ENCODE measurements around the gene HOXB8.

Gene HOXB8

DNA sequence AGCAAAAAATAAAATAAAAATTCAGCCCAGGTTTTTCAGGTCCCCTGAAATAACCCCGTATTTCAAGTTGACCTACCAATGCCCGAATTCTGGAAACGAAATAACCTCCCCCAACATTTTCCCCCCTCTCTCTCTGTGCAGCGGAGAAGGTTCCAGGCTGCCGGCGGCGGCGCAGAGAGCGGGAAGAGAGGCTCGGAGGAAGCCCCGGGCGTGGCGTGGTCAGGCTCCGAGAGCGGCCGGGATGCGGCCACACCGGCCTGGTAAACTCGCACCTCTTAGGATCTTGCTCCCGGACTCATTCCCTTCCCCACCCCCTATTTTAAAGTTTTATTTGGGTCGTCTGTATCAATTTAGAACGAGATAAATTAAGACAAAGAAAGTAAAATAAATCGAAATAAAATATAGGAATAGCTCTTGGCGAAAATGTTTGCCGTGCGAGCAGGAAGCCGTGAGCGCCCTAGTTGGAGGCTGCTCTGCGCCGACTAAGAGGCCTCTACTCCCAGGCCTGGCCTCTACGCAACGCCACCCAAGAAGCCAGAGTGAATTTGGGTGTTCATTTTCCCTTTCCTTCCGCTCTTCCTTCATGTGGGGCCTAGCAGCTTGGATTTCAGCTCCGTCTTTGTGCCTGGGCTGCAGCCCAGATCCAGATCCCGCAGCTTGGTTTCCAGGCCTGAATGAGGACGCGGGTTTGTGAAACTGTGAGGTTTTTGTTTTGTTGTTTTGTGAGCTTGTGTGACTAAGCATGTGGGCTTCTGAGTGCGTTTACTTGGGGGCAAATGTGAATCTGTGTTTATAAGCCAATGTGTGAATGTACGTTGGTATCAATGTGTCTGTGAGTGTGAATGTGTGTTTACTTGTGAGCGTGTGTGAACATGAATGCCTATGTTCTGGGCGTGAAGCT lies 8.9 kb downstream of the HOXB8 start:
- TF ChIP-seq, protein P1, sequence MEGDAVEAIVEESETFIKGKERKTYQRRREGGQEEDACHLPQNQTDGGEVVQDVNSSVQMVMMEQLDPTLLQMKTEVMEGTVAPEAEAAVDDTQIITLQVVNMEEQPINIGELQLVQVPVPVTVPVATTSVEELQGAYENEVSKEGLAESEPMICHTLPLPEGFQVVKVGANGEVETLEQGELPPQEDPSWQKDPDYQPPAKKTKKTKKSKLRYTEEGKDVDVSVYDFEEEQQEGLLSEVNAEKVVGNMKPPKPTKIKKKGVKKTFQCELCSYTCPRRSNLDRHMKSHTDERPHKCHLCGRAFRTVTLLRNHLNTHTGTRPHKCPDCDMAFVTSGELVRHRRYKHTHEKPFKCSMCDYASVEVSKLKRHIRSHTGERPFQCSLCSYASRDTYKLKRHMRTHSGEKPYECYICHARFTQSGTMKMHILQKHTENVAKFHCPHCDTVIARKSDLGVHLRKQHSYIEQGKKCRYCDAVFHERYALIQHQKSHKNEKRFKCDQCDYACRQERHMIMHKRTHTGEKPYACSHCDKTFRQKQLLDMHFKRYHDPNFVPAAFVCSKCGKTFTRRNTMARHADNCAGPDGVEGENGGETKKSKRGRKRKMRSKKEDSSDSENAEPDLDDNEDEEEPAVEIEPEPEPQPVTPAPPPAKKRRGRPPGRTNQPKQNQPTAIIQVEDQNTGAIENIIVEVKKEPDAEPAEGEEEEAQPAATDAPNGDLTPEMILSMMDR (IDR thresholded peaks at IDR 0.05; ENCODE audit: insufficient read depth, low read length, poor library complexity, severe bottlenecking): no peak
- DNase-seq (ENCODE audit: extremely low read depth, insufficient read length): no peak
- Histone ChIP-seq H3K36me3 (ENCODE audit: control insufficient read depth, insufficient read depth, low read length) (no peaks in the 10 kb centered on the region), H3K4me3 (replicated peaks; ENCODE audit: low read depth, low read length) (no peak overlapping the region), H3K27me3 (replicated peaks; ENCODE audit: control insufficient read depth, insufficient read depth, low read length) (no peaks in the 10 kb centered on the region; the same call in 1 of the 2 replicates)

DNA sequence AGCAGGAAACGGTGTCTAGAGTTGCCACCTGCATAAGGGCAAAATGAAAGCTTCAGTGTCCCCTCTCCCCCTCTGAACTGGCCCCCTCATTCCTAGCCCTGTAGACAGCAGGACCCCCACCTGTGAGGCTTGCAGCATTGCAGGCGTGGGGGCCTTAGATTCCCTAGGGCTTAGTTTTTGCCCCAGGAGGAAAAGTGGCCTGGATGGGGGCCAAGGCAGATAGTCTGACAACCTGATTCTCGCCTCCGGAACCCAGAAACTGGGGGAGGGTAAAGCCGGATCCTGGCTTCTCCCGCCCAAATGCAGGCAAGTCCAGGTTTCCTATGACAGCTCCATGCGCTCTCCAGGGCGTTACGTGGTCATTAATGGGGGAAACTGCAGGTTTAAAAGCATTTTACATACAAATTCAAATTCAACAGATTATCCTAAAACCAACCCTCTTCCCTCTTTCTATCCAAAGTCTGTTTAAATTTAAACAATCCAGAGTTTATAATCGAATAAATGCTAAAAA lies 9.6 kb downstream of the HOXB8 start:
- H3K4me3 ChIP-seq (replicated peaks; ENCODE audit: low read depth, low read length): no peak overlapping the region; the same call in 1 of the 2 replicates
- H3K27me3 ChIP-seq (replicated peaks; ENCODE audit: control insufficient read depth, insufficient read depth, low read length): no peaks in the 10 kb centered on the region; the same call in 1 of the 2 replicates
- TF ChIP-seq, protein P1 (IDR thresholded peaks at IDR 0.05; ENCODE audit: insufficient read depth, low read length, poor library complexity, severe bottlenecking): no peak
- H3K36me3 ChIP-seq (ENCODE audit: control insufficient read depth, insufficient read depth, low read length): no peaks in the 10 kb centered on the region
- no peak for DNase-seq (ENCODE audit: extremely low read depth, insufficient read length)

DNA sequence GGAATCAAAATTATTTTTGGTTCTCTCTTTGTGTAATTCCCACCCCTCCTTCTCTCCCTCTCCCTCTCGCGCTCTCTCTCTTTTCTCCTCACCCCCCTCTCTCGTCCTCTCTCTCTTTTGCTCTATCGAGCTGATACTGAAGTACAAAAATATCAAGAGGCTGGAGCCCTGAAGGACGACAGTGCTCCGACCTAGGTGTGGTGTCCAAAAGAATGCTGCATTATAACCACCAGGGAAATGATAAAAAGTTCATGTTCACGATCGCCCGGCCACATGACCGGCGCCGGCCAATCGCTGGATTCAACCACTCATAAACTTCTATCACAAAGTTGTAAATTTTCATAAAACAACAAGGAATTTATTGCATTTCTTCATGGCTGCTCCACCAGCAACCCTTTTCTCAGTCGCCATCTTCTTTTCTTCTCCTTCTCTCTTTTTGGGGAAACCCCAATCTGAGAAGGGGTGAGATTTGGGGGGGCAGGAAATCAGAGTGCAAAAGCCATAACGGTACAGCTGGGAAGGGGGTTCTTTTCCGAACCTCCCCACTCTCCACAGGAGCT lies 10.2 kb downstream of the HOXB8 start, which contains the start of gene HOXB6:
Gene HOXB6, minus strand, starts transcription at position 217 of the 560 bp plus-strand sequence. CDS start 6,836 bp downstream, outside the sequence.
- no peaks in the 10 kb centered on the region; the same call in 1 of the 2 replicates for H3K27me3 ChIP-seq (replicated peaks; ENCODE audit: control insufficient read depth, insufficient read depth, low read length)
- no peak for DNase-seq (ENCODE audit: extremely low read depth, insufficient read length)
- peak within 1 kb of the TSS; percentile 63 for H3K4me3 ChIP-seq (replicated peaks; ENCODE audit: low read depth, low read length)
- no peaks in the 10 kb centered on the region for H3K36me3 ChIP-seq (ENCODE audit: control insufficient read depth, insufficient read depth, low read length)
- TF ChIP-seq, protein P1 (IDR thresholded peaks at IDR 0.05; ENCODE audit: insufficient read depth, low read length, poor library complexity, severe bottlenecking): no peak

DNA sequence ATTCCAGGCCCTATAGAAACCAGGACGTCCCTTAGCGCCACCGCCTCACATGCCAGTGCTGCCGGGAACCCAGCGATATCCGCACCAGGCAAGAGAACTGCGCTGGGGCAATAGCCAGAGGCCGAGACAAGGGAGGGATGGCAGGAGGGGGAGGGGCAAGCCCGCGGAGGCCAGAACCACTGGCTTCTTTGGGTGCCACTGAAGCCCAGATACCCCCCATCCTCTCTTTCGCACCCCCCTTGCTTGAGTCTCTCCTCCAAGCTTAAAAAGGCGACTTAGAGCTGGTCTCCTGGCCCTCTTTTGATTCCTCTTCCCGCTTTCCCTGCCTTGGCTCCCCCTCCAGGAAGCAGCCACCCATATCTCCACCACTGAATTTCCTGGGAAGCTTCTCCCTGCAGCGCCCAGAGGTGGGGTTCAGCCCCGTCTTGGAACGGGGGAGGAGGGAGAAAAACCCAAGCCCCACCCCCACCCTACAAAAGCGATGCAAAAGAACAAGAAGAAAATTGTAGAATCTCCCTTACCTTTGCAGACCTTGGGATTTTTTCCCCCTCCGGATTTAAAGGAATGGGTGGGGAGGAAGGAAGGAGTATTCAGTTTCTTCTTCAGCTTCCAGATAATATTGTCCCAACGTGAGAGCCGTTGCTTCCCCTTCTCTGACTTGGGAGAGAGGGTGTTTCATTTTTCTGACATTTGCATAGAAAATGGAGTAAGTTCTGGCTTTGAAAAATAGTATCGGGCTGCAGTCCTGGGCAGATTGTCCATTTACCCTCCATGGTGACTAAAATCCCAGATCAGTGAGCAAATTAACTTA lies 10.9 kb downstream of the HOXB8 start:
- Histone ChIP-seq H3K4me3 (replicated peaks; ENCODE audit: low read depth, low read length) (peak overlapping the region; percentile 63), H3K36me3 (ENCODE audit: control insufficient read depth, insufficient read depth, low read length) (no peaks in the 10 kb centered on the region), H3K27me3 (replicated peaks; ENCODE audit: control insufficient read depth, insufficient read depth, low read length) (no peaks in the 10 kb centered on the region; the same call in 1 of the 2 replicates)
- DNase-seq (ENCODE audit: extremely low read depth, insufficient read length): no peak
- TF ChIP-seq, protein P1 (IDR thresholded peaks at IDR 0.05; ENCODE audit: insufficient read depth, low read length, poor library complexity, severe bottlenecking): no peak
